K562 (cell line): Measurements from ENCODE around the gene NR6A1. TPM values are rescaled to one million over a fixed set of nuclear protein-coding genes. Genes with fewer than 3 reads are reported as not detected.
A peak's percentile ranks its signal among the peaks of the same experiment; 100 is the strongest.

Experiments
- ARHGAP35 ChIP-seq: fragments of 450-650 bp; IDR thresholded peaks from 2 replicates; pipeline ENCODE4 v1.6.1; 2018; ENCODE audit not compliant: partially characterized antibody
- BRCA1 ChIP-seq, 2 experiments: fragments of 450-650 bp in 1 of 2; sonication (generic) in 1 of 2; formaldehyde crosslinking in 1 of 2; IDR thresholded peaks; 2 replicates each; pipeline versions ENCODE4 v1.5.0 to v1.6.1; 2017 to 2020; ENCODE audit warnings: mild to moderate bottlenecking in 1 of 2, missing genetic modification reagents in 1 of 2
- CEBPG ChIP-seq, 3 experiments: fragments of 200-800 bp in 1 of 3; sonication (Bioruptor generic) in 1 of 3; sonication (generic) in 1 of 3; formaldehyde crosslinking in 1 of 3; IDR thresholded peaks in 2 of 3; conservative IDR thresholded peaks in 1 of 3; 2 replicates each; pipeline versions ENCODE4 v1.6.1 to v1.8.0; 2016 to 2022; ENCODE audit warnings: missing compliant biosample characterization in 2 of 3, missing genetic modification characterization in 2 of 3, mild to moderate bottlenecking in 1 of 3, missing genetic modification reagents in 1 of 3
- EP300 ChIP-seq: IDR thresholded peaks from 2 replicates; pipeline ENCODE4 v1.6.1; 2012; ENCODE audit warnings: low read length, improper control_type of control experiment
- HDAC3 ChIP-seq: fragments of 450-650 bp; IDR thresholded peaks from 2 replicates; pipeline ENCODE4 v1.6.1; 2018; ENCODE audit warnings: borderline replicate concordance, mild to moderate bottlenecking, moderate library complexity; ENCODE audit not compliant: partially characterized antibody
- MAFF ChIP-seq: IDR thresholded peaks from 2 replicates; pipeline ENCODE4 v1.6.1; 2012; ENCODE audit warnings: low read length, improper control_type of control experiment
- MAX ChIP-seq: sonication (generic); formaldehyde crosslinking; IDR thresholded peaks from 2 replicates; pipeline ENCODE4 v1.9.0; 2022; ENCODE audit warnings: mild to moderate bottlenecking, missing genetic modification reagents
- MTA2 ChIP-seq: fragments of 450-650 bp; IDR thresholded peaks from 2 replicates; pipeline ENCODE4 v1.6.1; 2016; ENCODE audit warnings: low read depth
- NCOA2 ChIP-seq, 2 experiments: fragments of 450-650 bp; IDR thresholded peaks; 2 replicates each; pipeline ENCODE4 v1.6.1; 2018; ENCODE audit warnings: mild to moderate bottlenecking in 2 of 2, moderate library complexity in 1 of 2; ENCODE audit not compliant: partially characterized antibody in 2 of 2
- NEUROD1 ChIP-seq: fragments of 150-350 bp; IDR thresholded peaks from 2 replicates; pipeline ENCODE4 v1.6.1; 2014; ENCODE audit warnings: borderline replicate concordance, low read length, low read depth; ENCODE audit not compliant: partially characterized antibody
- NKRF ChIP-seq: fragments of 450-650 bp; IDR thresholded peaks from 2 replicates; pipeline ENCODE4 v1.6.1; 2016; ENCODE audit warnings: borderline replicate concordance
- POLR2G ChIP-seq: fragments of 200-400 bp; formaldehyde crosslinking; IDR thresholded peaks from 2 replicates; pipeline ENCODE4 v1.6.1; 2017; ENCODE audit warnings: low read depth, mild to moderate bottlenecking, antibody characterized with exemption, low read length, moderate library complexity
- RCOR1 ChIP-seq, 2 experiments: IDR thresholded peaks; 2 replicates each; pipeline ENCODE4 v1.6.1; 2012; ENCODE audit warnings: low read depth in 2 of 2, low read length in 2 of 2, borderline replicate concordance in 1 of 2, improper control_type of control experiment in 1 of 2
- SMARCE1 ChIP-seq: fragments of 450-650 bp; IDR thresholded peaks from 2 replicates; pipeline ENCODE4 v1.7.1; 2016; ENCODE audit warnings: mild to moderate bottlenecking
- SPI1 ChIP-seq: IDR thresholded peaks from 2 replicates; pipeline ENCODE4 v1.6.1; 2011; ENCODE audit warnings: low read depth, low read length, control low read depth, borderline replicate concordance
- SRF ChIP-seq, 2 experiments: fragments of 250-450, 450-650 bp in 1 of 2; sonication (Bioruptor Pico) in 1 of 2; sonication (generic) in 1 of 2; formaldehyde crosslinking; IDR thresholded peaks; 2 replicates each; pipeline versions ENCODE4 v1.5.0 to v1.5.1; 2020 to 2022; ENCODE audit warnings: mild to moderate bottlenecking in 1 of 2, missing genetic modification reagents in 1 of 2
- STAT5A ChIP-seq: IDR thresholded peaks from 2 replicates; pipeline ENCODE4 v1.6.1; 2012; ENCODE audit warnings: low read length, inconsistent platforms, borderline replicate concordance
- TAF1 ChIP-seq: IDR thresholded peaks from 2 replicates; pipeline ENCODE4 v1.6.1; 2011; ENCODE audit warnings: mild to moderate bottlenecking, low read length, moderate library complexity; ENCODE audit not compliant: insufficient read depth, control insufficient read depth, severe bottlenecking; ENCODE audit errors: extremely low read depth
- ZKSCAN1 ChIP-seq: fragments of 150-350 bp; IDR thresholded peaks from 2 replicates; pipeline ENCODE4 v1.6.1; 2016; ENCODE audit warnings: low read depth, low read length
- ZKSCAN8 ChIP-seq: fragments of 200-800 bp; sonication (Bioruptor generic); IDR thresholded peaks from 2 replicates; pipeline ENCODE4 v1.6.1; 2016; ENCODE audit warnings: missing genetic modification characterization, missing compliant biosample characterization
- ZNF282 ChIP-seq: sonication (generic); formaldehyde crosslinking; IDR thresholded peaks from 2 replicates; pipeline ENCODE4 v1.8.1; 2023; ENCODE audit warnings: missing genetic modification reagents
- ZNF3 ChIP-seq: fragments of 250-450 bp; sonication (Bioruptor Pico); IDR thresholded peaks from 2 replicates; pipeline ENCODE4 v1.5.0; 2021; ENCODE audit warnings: mild to moderate bottlenecking, moderate library complexity
- ZNF766 ChIP-seq: fragments of 200-800 bp; sonication (Bioruptor generic); conservative IDR thresholded peaks from 2 replicates; pipeline ENCODE4 v1.6.1; 2016; ENCODE audit warnings: missing genetic modification characterization, missing compliant biosample characterization
- polyA plus RNA-seq, 8 experiments: library from polyadenylated mRNA; depleted of rRNA in 4 of 8; stranded (reverse) in 5 of 8; unstranded in 3 of 8; fragments of >200 nt; fragmentation: Nextera tagmentation in 2 of 8; fragmentation: Illumina TruSeq in 1 of 8; extraction: Ambion mirVana in 2 of 8; extraction: Trizol in 1 of 8; gene quantifications; 2 replicates each; pipeline versions ENCODE4 v1.2.1 to v1.2.3, GENCODE V29; 2011 to 2014; ENCODE audit warnings: inconsistent platforms in 1 of 8, missing spikeins in 1 of 8
- total RNA-seq, 7 experiments: library from RNA; depleted of rRNA in 6 of 7; stranded (reverse); fragments of >200 nt in 6 of 7; fragmentation: Illumina TruSeq in 2 of 7; extraction: Trizol in 2 of 7; gene quantifications; 2 replicates each; pipeline versions ENCODE4 v1.2.1 to v1.2.3, GENCODE V29; 2011 to 2021; ENCODE audit warnings: low replicate concordance in 1 of 7
- TF ChIP-seq, protein P1 (sequence below), 2 experiments: fragments of 450-650 bp; conservative IDR thresholded peaks; 2 replicates each; pipeline ENCODE4 v1.6.1; 2017; ENCODE audit warnings: mild to moderate bottlenecking in 2 of 2, moderate library complexity in 2 of 2

Gene NR6A1
- total and polyA plus RNA-seq, 9 of the 15 experiments (the other 6 are each of a cell fraction or from before 2014, with no cell fraction given), result 9.7 to 55.4 (median 28.3) TPM

- TF ChIP-seq MAFF, result no peak
- peak; percentile 79; the same call in 1 of the 2 replicates for TF ChIP-seq SMARCE1
- no peak for TF ChIP-seq ARHGAP35
- no peak for TF ChIP-seq MAX (CRISPR knock-in tag)
- TF ChIP-seq, protein P1, sequence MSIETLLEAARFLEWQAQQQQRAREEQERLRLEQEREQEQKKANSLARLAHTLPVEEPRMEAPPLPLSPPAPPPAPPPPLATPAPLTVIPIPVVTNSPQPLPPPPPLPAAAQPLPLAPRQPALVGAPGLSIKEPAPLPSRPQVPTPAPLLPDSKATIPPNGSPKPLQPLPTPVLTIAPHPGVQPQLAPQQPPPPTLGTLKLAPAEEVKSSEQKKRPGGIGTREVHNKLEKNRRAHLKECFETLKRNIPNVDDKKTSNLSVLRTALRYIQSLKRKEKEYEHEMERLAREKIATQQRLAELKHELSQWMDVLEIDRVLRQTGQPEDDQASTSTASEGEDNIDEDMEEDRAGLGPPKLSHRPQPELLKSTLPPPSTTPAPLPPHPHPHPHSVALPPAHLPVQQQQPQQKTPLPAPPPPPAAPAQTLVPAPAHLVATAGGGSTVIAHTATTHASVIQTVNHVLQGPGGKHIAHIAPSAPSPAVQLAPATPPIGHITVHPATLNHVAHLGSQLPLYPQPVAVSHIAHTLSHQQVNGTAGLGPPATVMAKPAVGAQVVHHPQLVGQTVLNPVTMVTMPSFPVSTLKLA (conservative IDR thresholded peaks at IDR 0.05), result 0 out of 4 replicates have a peak, but pooled peaks of 1 of the 2 experiments have one; percentile 41
- TF ChIP-seq ZNF3 (CRISPR knock-in tag), result no peak
- no peak for TF ChIP-seq ZKSCAN1
- TF ChIP-seq NKRF, result no peak
- TF ChIP-seq MTA2, result peak; percentile 71; the same call in 1 of the 2 replicates
- TF ChIP-seq HDAC3, result peak; percentile 48
- TF ChIP-seq STAT5A, result 0 out of 2 replicates have a peak, but pooled peaks have one; percentile 45
- peak; percentile 74 to 94; a peak in 3 of 4 replicates for TF ChIP-seq RCOR1 (IDR thresholded peaks at IDR 0.05; ENCODE audit: borderline replicate concordance in 1 of 2, low read depth in 2 of 2, low read length in 2 of 2)
- no peak for TF ChIP-seq POLR2G
- no peak for TF ChIP-seq ZNF282 (CRISPR knock-in tag)
- no peak for TF ChIP-seq BRCA1 (IDR thresholded peaks at IDR 0.05)
- no peak for TF ChIP-seq BRCA1 (CRISPR knock-in tag; IDR thresholded peaks at IDR 0.05)
- TF ChIP-seq EP300, result peak; percentile 86
- TF ChIP-seq NCOA2 (IDR thresholded peaks at IDR 0.05; ENCODE audit: partially characterized antibody in 2 of 2), result peak in 1 of 2 experiments; percentile 39
- no peak for TF ChIP-seq CEBPG (CRISPR knock-in tag; IDR thresholded peaks at IDR 0.05)
- TF ChIP-seq CEBPG (tag; conservative IDR thresholded peaks at IDR 0.05 in 1 of 2, IDR thresholded peaks at IDR 0.05 in 1 of 2), result peak in 1 of 2 experiments; percentile 34; a peak in 1 of 4 replicates
- TF ChIP-seq ZNF766 (CRISPR knock-in tag), result no peak; the same call in 1 of the 2 replicates
- peak; percentile 49; the same call in 1 of the 2 replicates for TF ChIP-seq SPI1
- no peak for TF ChIP-seq TAF1
- no peak for TF ChIP-seq NEUROD1
- TF ChIP-seq SRF (CRISPR knock-in tag; IDR thresholded peaks at IDR 0.05), result no peak
- TF ChIP-seq ZKSCAN8 (CRISPR knock-in tag), result peak; percentile 100
These were observed 212.2 kb downstream of the NR6A1 start (continued) for GRCh38 chr9:124558777-124559470.
